Brain microvascular endothelial cell (primary cell): ENCODE measurements around the gene UBN1.

Source experiments
- DNase-seq: peaks from one replicate; pipeline ENCODE4 v3.0.0-alpha.2; 2020
- H3K27ac ChIP-seq: fragments of 250-450 bp; sonication (Bioruptor Pico); 2 replicates; pipeline ENCODE4 v1.5.1; 2020; ENCODE audit warnings: mild to moderate bottlenecking, moderate library complexity
- H3K27me3 ChIP-seq: fragments of 250-450 bp; sonication (Bioruptor Pico); replicated peaks from 2 replicates; pipeline ENCODE4 v1.5.1; 2020; ENCODE audit warnings: mild to moderate bottlenecking
- H3K36me3 ChIP-seq: fragments of 250-450 bp; sonication (Bioruptor Pico); replicated peaks from 2 replicates; pipeline ENCODE4 v1.5.1; 2020; ENCODE audit warnings: mild to moderate bottlenecking
- H3K4me3 ChIP-seq: 2 replicates; pipeline ENCODE4 v1.5.1; 2011; ENCODE audit warnings: low read depth, mild to moderate bottlenecking, control low read depth, low read length, moderate library complexity
- in situ Hi-C: cut with HindIII; loops from 2 replicates; pipeline ENCODE4 v1.10.0; 2017; ENCODE audit warnings: low sequenced_read_pairs, low pct_ligation_motif_present
- TF ChIP-seq, protein P1 (sequence below): IDR thresholded peaks from 2 replicates; pipeline ENCODE4 v1.5.1; 2011; ENCODE audit warnings: low read depth, mild to moderate bottlenecking, moderate library complexity, low read length, control low read depth, inconsistent platforms; ENCODE audit errors: missing control alignments

The UBN1 gene

DNA sequence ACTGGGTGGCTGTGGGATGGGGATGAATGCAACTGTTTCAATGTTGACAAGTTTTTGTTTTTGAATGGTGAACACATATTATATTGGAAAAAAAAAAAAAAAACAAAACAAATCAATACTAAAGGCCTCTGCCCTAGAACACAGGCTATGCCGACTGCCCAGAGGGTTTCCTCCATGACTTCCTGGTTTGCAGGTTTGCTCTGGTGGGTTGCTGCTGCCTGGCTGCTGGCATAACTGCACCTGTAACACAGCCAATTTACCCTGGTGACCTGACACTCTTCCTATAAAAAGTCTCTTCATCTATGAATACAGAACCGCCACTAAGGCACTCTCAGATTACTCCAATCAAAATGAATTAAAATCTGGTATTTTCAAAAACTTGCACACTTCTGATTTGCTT, 10.6 kb upstream of the UBN1 start:
- TF ChIP-seq, protein P1, sequence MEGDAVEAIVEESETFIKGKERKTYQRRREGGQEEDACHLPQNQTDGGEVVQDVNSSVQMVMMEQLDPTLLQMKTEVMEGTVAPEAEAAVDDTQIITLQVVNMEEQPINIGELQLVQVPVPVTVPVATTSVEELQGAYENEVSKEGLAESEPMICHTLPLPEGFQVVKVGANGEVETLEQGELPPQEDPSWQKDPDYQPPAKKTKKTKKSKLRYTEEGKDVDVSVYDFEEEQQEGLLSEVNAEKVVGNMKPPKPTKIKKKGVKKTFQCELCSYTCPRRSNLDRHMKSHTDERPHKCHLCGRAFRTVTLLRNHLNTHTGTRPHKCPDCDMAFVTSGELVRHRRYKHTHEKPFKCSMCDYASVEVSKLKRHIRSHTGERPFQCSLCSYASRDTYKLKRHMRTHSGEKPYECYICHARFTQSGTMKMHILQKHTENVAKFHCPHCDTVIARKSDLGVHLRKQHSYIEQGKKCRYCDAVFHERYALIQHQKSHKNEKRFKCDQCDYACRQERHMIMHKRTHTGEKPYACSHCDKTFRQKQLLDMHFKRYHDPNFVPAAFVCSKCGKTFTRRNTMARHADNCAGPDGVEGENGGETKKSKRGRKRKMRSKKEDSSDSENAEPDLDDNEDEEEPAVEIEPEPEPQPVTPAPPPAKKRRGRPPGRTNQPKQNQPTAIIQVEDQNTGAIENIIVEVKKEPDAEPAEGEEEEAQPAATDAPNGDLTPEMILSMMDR: no peak
- Histone ChIP-seq H3K27me3 (no peaks in the 10 kb centered on the region), H3K4me3 (no peak overlapping the region), H3K27ac (no peak overlapping the region), H3K36me3 (peaks cover 68% of the 10 kb centered on the region)
- in situ Hi-C loops: no loop called here
- DNase-seq: no peak

DNA sequence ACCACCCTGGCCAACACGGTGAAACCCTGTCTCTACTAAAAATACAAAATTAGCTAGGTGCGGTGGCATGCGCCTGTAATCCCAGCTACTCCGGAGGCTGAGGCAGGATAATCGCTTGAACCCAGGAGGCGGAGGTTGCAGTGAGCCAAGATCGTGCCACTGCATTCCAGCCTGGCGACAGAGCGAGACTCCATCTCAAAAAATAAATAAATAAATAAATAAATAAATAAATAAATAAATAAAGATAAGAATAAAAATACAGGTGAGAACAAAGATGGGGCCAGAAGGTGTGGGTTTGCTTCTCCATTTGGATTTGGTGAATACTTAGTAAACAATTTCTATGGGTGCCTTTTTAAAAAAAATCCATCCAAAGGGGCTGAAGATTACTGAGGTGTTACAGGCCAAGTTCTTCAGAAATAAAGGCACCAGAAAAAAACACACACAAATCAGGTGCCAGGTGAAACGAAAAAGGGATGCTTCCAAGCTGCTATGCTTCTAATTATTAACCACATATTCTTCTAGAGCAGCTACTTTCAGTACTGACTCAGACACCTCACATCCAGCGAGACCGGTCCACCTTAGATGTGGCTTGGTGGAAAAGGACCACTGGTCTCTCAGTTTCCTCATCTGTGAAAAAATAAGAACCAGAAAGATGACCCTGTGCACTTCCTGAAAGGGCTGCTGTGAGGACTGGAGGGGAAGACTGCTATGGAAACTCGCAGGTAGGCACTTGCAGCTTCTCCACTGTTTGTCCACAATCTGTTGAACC, 9.4 kb upstream of the UBN1 start:
- no peak for DNase-seq

DNA sequence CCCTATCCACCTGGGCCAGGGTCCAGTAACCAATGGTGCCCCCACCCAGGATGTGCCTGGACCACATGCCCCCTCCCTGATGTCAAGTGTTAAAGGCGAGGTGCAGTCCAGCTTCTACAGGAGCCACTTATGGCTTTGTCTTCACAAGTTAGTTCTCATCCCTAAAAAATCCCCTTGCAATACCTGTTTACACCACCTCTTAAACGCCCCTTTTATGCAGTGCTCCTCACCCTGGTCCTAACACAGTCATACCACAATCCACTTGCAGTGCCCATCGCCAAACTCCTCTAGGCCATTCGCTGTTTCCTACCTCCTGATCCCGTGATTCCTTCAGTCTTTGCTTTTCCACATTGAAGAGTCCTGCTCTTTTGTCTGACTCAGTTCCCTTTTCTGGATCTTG, 7.3 kb upstream of the UBN1 start:
- TF ChIP-seq, protein P1: no peak
- H3K4me3 ChIP-seq: no peak overlapping the region
- H3K36me3 ChIP-seq: peaks cover 71% of the 10 kb centered on the region
- in situ Hi-C loops: no loop called here
- no peak for DNase-seq
- H3K27me3 ChIP-seq: no peaks in the 10 kb centered on the region
- no peak overlapping the region for H3K27ac ChIP-seq

More for the DNA sequence above, 9.4 kb upstream of the UBN1 start:
- peaks cover 66% of the 10 kb centered on the region for H3K36me3 ChIP-seq
- in situ Hi-C loops: no loop called here
- H3K27ac ChIP-seq: no peak overlapping the region
- no peaks in the 10 kb centered on the region for H3K27me3 ChIP-seq
- no peak overlapping the region for H3K4me3 ChIP-seq
- TF ChIP-seq, protein P1: no peak

GRCh38 chr16:4840984-4841383, 6.3 kb upstream of the UBN1 start:
- Histone ChIP-seq H3K27me3 (no peaks in the 10 kb centered on the region), H3K4me3 (no peak overlapping the region), H3K27ac (no peak overlapping the region), H3K36me3 (peaks cover 64% of the 10 kb centered on the region)
- TF ChIP-seq, protein P1: no peak
- DNase-seq: no peak
- in situ Hi-C loops: no loop called here

DNA sequence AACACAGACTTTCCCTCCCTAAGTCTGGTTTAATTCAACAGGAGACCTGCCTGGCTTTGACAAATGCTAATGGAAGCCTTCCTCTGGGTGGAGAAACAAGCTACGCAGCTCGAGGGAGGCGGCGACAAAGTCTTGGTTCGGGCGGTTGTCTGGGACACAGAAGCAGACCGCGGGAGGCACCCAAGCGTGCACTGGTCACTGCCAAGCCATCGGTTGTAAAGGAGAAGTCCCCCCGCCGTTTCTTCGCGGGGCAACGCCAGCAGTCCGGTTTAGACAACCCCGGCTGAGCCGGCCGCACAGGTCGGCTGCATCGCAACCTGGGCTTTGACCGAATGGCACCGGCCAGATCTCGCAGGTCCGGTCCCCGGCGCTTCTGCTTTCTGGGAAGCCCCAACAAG, 779 bp upstream of the UBN1 start:
- H3K36me3 ChIP-seq: peaks cover 27% of the 10 kb centered on the region
- TF ChIP-seq, protein P1: no peak
- peak overlapping the region; percentile 84 for H3K4me3 ChIP-seq
- peak overlapping the region; percentile 89 for H3K27ac ChIP-seq
- no peaks in the 10 kb centered on the region for H3K27me3 ChIP-seq
- in situ Hi-C loops: no loop called here
- peak; percentile 64 for DNase-seq
